NCI-H1105 (cell line): ENCODE measurements around the gene FST.

Experiments
- DNase-seq: peaks from one replicate; lab custom pipeline; 2025; lab: John Stamatoyannopoulos, UW

Gene FST

GRCh38 chr5:53480416-53481158 lies at the start of gene FST:
FST (plus strand) TSS chr5:53480629; CDS start chr5:53480792, 163 bp downstream.
- no peak for DNase-seq

- DNase-seq = no peak
Observed at GRCh38 chr5:53431665-53432064, 48.8 kb upstream of the FST start.

GRCh38 chr5:53433026-53433425 lies 47.4 kb upstream of the FST start:
- no peak for DNase-seq

- no peak for DNase-seq
Observed at GRCh38 chr5:53434541-53434940, 45.9 kb upstream of the FST start.

GRCh38 chr5:53436480-53437191 lies 43.8 kb upstream of the FST start:
- DNase-seq = no peak

- no peak for DNase-seq
Observed at GRCh38 chr5:53438079-53438478, 42.4 kb upstream of the FST start.

GRCh38 chr5:53438486-53439472 lies 41.6 kb upstream of the FST start:
- DNase-seq = no peak

- no peak for DNase-seq
Observed at GRCh38 chr5:53442961-53443360, 37.5 kb upstream of the FST start.

- DNase-seq = no peak
Observed at GRCh38 chr5:53445569-53445968, 34.9 kb upstream of the FST start.

- no peak for DNase-seq
Observed at GRCh38 chr5:53446908-53447307, 33.5 kb upstream of the FST start.

GRCh38 chr5:53448851-53449250 lies 31.6 kb upstream of the FST start:
- DNase-seq = no peak

GRCh38 chr5:53453898-53454718 lies 26.3 kb upstream of the FST start:
- no peak for DNase-seq

GRCh38 chr5:53454719-53455000 lies 25.8 kb upstream of the FST start:
- DNase-seq = no peak

GRCh38 chr5:53456366-53456765 lies 24.1 kb upstream of the FST start:
- no peak for DNase-seq

- no peak for DNase-seq
Observed at GRCh38 chr5:53463909-53464621, 16.4 kb upstream of the FST start.

- DNase-seq = no peak
Observed at GRCh38 chr5:53464722-53465121, 15.7 kb upstream of the FST start.

- DNase-seq = no peak
Observed at GRCh38 chr5:53469946-53470687, 10.3 kb upstream of the FST start.

- DNase-seq = no peak
Observed at GRCh38 chr5:53472279-53472678, 8.2 kb upstream of the FST start.

- no peak for DNase-seq
Observed at GRCh38 chr5:53472720-53473510, 7.5 kb upstream of the FST start.

- DNase-seq = no peak
Observed at GRCh38 chr5:53473633-53474032, 6.8 kb upstream of the FST start.
